Adrenal gland (tissue), 12 donors: ENCODE measurements around the gene FAM20C. TPM values are rescaled to one million over a fixed set of nuclear protein-coding genes. Genes with fewer than 3 reads are reported as not detected.

ENCODE experiments used
- DNase-seq, 7 donors: peaks; one replicate each; pipeline ENCODE4 v3.0.0-alpha.2; 2019 to 2020
- H3K27ac ChIP-seq, 5 donors: fragments of 200-600 bp; sonication (generic) in 4 of 5; 1 replicate in 3 of 5; 2 replicates in 2 of 5; pipeline versions ENCODE4 v1.5.1 to v1.8.0; 2016 to 2020; ENCODE audit warnings: mild to moderate bottlenecking in 1 of 5
- H3K27me3 ChIP-seq: fragments of 200-600 bp; 2 replicates; pipeline ENCODE4 v1.8.0; 2021
- H3K36me3 ChIP-seq, 2 donors: fragments of 200-600 bp; replicated peaks in 1 of 2; 1 replicate in 1 of 2; 2 replicates in 1 of 2; pipeline versions ENCODE4 v1.5.1 to v1.8.0; 2018 to 2022
- H3K4me1 ChIP-seq, 2 donors: fragments of 200-600 bp; replicated peaks in 1 of 2; 1 replicate in 1 of 2; 2 replicates in 1 of 2; pipeline versions ENCODE4 v1.5.1 to v1.8.0; 2018 to 2021
- H3K4me3 ChIP-seq, 4 donors: fragments of 200-600 bp; sonication (generic) in 3 of 4; one replicate each; pipeline ENCODE4 v1.5.1; 2016 to 2018
- H3K9me3 ChIP-seq, 3 donors: fragments of 200-600 bp; sonication (generic) in 1 of 3; replicated peaks in 1 of 3; 1 replicate in 2 of 3; 2 replicates in 1 of 3; pipeline versions ENCODE4 v1.5.1 to v1.8.0; 2016 to 2021
- CTCF ChIP-seq, 6 experiments: fragments of 450-650 bp in 4 of 6; fragments of 200-600 bp in 2 of 6; sonication (generic) in 1 of 6; IDR thresholded peaks; 1 replicate in 5 of 6; 2 replicates in 1 of 6; pipeline versions ENCODE4 v1.5.1 to v1.8.0; 2016 to 2021; ENCODE audit warnings: antibody characterized with exemption in 6 of 6, mild to moderate bottlenecking in 2 of 6, moderate library complexity in 1 of 6
- POLR2A ChIP-seq, 2 donors: fragments of 450-650 bp; IDR thresholded peaks; one replicate each; pipeline ENCODE4 v1.6.1; 2017; ENCODE audit warnings: antibody characterized with exemption in 2 of 2, mild to moderate bottlenecking in 2 of 2, moderate library complexity in 1 of 2
- WGBS, 4 donors: extraction: QIAGEN DNeasy Blood & Tissue Kit in 2 of 4; methylation state at CpG; one replicate each; pipeline versions ENCODE4 v1.1.5 to v1.1.7; 2013 to 2017; 5-methylcytosine and 5-hydroxymethylcytosine counted together
- intact Hi-C, 2 donors: fragments of 100-400 bp; cut with DNase I; formaldehyde crosslinking; loops; one replicate each; pipeline versions ENCODE4 v1.14.1 to v1.15.0; 2022 to 2023
- polyA plus RNA-seq, 3 donors: library from polyadenylated mRNA; stranded (reverse); fragments of 200-250 nt in 2 of 3; fragments of 350-450 nt in 1 of 3; fragmentation: Illumina TruSeq in 1 of 3; extraction: RNeasy Lipid Tissue Mini Kit (QIAGEN cat#74804) in 1 of 3; gene quantifications; one replicate each; pipeline ENCODE4 v1.2.3, GENCODE V29; 2013 to 2014
- total RNA-seq, 9 donors: library from RNA; depleted of rRNA in 4 of 9; stranded (reverse); fragments of >200 nt in 4 of 9; fragments of 120-200 nt in 1 of 9; fragmentation: NEBNext Ultra II Directional in 1 of 9; extraction: Animal tissue kit (Norgen Biotek cat#: 25700) in 1 of 9; gene quantifications; one replicate each; pipeline versions ENCODE4 v1.1.0 to v1.2.4, GENCODE V29; 2013 to 2023
- donor health status: healthy with polysubstance abuse.
- donor health status: Bipolar disorder and iron deficiency.
- donor health status: DM: yes; HTN: yes; CAD: no.
- donor health status: DM: no; HTN: no; CAD: no.
- donor health status: DM: no; HTN: no; CAD: no.
- donor health status: DM: yes; HTN: yes; CAD: no.

The FAM20C gene
- total and polyA plus RNA-seq, 12 donors = 2.8 to 57.9 (median 36.0) TPM

- Histone ChIP-seq H3K27me3 (no peaks in the 10 kb centered on the region), H3K4me3 (no peak overlapping the region), H3K27ac (no peak overlapping the region), H3K4me1 (no peaks in the 10 kb centered on the region), H3K36me3 (no peaks in the 10 kb centered on the region), H3K9me3 (no peaks in the 10 kb centered on the region)
- DNase-seq = no peak
- TF ChIP-seq POLR2A (IDR thresholded peaks at IDR 0.05) (no peak), CTCF (IDR thresholded peaks at IDR 0.05) (no peak)
- intact Hi-C loops = no loop called here
- 86 to 90% (median 89%) methylated on average over 25 to 30 of the region's 30 CpGs for WGBS, 4 donors
These were observed 8.7 kb upstream of the FAM20C start for GRCh38 chr7:183496-184292.

- peak overlapping the region in 1 of 5 donors; percentile 49 for H3K27ac ChIP-seq
These were observed 7.8 kb upstream of the FAM20C start for GRCh38 chr7:184294-185264.

GRCh38 chr7:186516-187113 lies 5.8 kb upstream of the FAM20C start:
- Histone ChIP-seq H3K27ac (no peak overlapping the region), H3K27me3 (no peaks in the 10 kb centered on the region), H3K4me3 (no peak overlapping the region), H3K36me3 (no peaks in the 10 kb centered on the region), H3K4me1 (peaks cover 7 to 8% of the 10 kb centered on the region in 2 donors), H3K9me3 (no peaks in the 10 kb centered on the region)
- intact Hi-C loops = no loop called here
- DNase-seq = no peak
- TF ChIP-seq POLR2A (IDR thresholded peaks at IDR 0.05) (no peak), CTCF (IDR thresholded peaks at IDR 0.05) (no peak)
- 70 to 92% (median 90%) methylated on average over 3 to 26 of the region's 26 CpGs for WGBS, 4 donors

More at GRCh38 chr7:184294-185264, 7.8 kb upstream of the FAM20C start:
- H3K4me1 ChIP-seq = no peaks in the 10 kb centered on the region
- H3K9me3 ChIP-seq = no peaks in the 10 kb centered on the region
- H3K27me3 ChIP-seq = no peaks in the 10 kb centered on the region
- DNase-seq = no peak
- WGBS, 4 donors = 71 to 76% (median 73%) methylated on average over 3 to 27 of the region's 27 CpGs
- intact Hi-C loops = no loop called here
- no peaks in the 10 kb centered on the region for H3K36me3 ChIP-seq
- no peak overlapping the region for H3K4me3 ChIP-seq
- TF ChIP-seq CTCF (IDR thresholded peaks at IDR 0.05) = no peak
- no peak for TF ChIP-seq POLR2A (IDR thresholded peaks at IDR 0.05)
